Left ventricle myocardium inferior (tissue), 1 donor: ENCODE measurements around the gene DAAM1. TPM values are rescaled to one million over a fixed set of nuclear protein-coding genes. Genes with fewer than 3 reads are reported as not detected.

Experiments
- DNase-seq: peaks from one replicate; pipeline ENCODE4 v3.0.0-alpha.2; 2020
- H3K27ac ChIP-seq: fragments of 200-600 bp; replicated peaks from 2 replicates; pipeline ENCODE4 v1.8.0; 2021
- H3K27me3 ChIP-seq: fragments of 200-600 bp; 2 replicates; pipeline ENCODE4 v1.8.0; 2021; ENCODE audit warnings: low read depth
- H3K36me3 ChIP-seq: fragments of 200-600 bp; 2 replicates; pipeline ENCODE4 v1.8.0; 2021
- H3K4me1 ChIP-seq: fragments of 200-600 bp; 2 replicates; pipeline ENCODE4 v1.8.0; 2021
- H3K4me3 ChIP-seq: fragments of 200-600 bp; 2 replicates; pipeline ENCODE4 v1.8.0; 2021; ENCODE audit warnings: mild to moderate bottlenecking, moderate library complexity
- H3K9me3 ChIP-seq: fragments of 200-600 bp; replicated peaks from 2 replicates; pipeline ENCODE4 v1.8.0; 2021
- intact Hi-C: fragments of 100-400 bp; cut with micrococcal nuclease; formaldehyde crosslinking; loops from one replicate; pipeline ENCODE4 v1.11.0; 2022
- total RNA-seq: library from RNA; stranded (reverse); fragmentation: NEBNext Ultra II Directional; extraction: Animal tissue kit (Norgen Biotek cat#: 25700); gene quantifications from one replicate; pipeline ENCODE4 v1.2.1, GENCODE V29; 2021
- TF ChIP-seq, protein P1 (sequence below): fragments of 200-600 bp; IDR thresholded peaks from 2 replicates; pipeline ENCODE4 v1.8.0; 2021; ENCODE audit warnings: antibody characterized with exemption, mild to moderate bottlenecking, borderline replicate concordance
- donor health status: DM: no; HTN: yes; CAD: no; lungs with severe emphysema.

The DAAM1 gene
- total RNA-seq, 1 donor from 2014 or later: 84.8 TPM

DNA sequence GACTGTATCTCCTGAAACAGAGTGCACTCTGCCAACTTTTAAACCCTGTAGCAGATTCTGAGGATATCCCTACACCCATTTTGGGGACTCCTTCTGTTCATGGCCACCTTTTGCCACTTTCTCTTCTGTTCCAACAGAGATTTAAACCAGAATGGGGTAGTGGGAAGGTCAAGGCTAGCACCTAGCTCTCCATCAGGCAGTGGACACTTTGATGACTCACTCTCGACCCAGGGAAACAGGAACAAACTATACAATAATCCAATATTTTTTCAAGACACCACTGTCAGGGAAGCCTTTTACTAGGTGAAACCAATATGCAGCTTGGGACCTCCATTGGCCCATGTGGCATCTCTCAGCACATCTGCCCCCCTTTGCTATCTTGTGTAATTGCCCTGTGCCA, 103.6 kb downstream of the DAAM1 start:
- Histone ChIP-seq H3K27ac (peak overlapping the region; percentile 68), H3K36me3 (peaks cover 13% of the 10 kb centered on the region), H3K9me3 (no peaks in the 10 kb centered on the region), H3K4me3 (no peak overlapping the region), H3K4me1 (peaks cover 51% of the 10 kb centered on the region), H3K27me3 (no peaks in the 10 kb centered on the region)
- intact Hi-C loops: no loop called here
- TF ChIP-seq, protein P1, sequence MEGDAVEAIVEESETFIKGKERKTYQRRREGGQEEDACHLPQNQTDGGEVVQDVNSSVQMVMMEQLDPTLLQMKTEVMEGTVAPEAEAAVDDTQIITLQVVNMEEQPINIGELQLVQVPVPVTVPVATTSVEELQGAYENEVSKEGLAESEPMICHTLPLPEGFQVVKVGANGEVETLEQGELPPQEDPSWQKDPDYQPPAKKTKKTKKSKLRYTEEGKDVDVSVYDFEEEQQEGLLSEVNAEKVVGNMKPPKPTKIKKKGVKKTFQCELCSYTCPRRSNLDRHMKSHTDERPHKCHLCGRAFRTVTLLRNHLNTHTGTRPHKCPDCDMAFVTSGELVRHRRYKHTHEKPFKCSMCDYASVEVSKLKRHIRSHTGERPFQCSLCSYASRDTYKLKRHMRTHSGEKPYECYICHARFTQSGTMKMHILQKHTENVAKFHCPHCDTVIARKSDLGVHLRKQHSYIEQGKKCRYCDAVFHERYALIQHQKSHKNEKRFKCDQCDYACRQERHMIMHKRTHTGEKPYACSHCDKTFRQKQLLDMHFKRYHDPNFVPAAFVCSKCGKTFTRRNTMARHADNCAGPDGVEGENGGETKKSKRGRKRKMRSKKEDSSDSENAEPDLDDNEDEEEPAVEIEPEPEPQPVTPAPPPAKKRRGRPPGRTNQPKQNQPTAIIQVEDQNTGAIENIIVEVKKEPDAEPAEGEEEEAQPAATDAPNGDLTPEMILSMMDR: no peak
- no peak for DNase-seq

DNA sequence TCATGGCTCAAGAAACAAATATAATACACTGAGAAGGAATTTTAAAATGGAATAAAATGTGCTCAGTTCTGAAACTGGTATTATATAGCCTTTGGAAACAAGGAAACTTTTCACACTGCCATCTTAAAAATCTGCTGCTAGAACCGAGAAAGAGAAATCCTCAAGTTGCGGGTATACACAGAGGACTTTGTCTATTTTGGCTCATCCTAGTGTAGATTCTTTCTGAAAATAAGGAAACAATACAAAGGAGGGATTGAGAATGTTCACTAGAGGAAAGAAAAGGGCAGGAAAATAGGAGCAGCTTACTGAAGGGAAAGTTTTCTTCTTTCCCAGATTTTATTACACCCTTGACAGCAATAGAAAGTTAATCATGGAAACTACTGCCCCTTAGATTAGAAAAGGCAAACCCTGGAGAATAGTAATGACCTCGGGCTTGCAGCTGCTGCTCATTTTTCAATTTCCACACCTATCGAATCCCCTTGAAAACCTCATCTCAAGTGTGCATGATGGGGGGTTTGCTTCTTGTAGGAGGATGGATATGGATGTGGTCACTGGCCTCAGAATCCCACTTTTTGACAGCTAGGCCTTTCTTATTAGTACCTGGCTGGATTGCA, 104.6 kb downstream of the DAAM1 start:
- TF ChIP-seq, protein P1: no peak
- no peak for DNase-seq
- H3K27ac ChIP-seq: peak overlapping the region; percentile 68
- H3K9me3 ChIP-seq: no peaks in the 10 kb centered on the region
- peaks cover 13% of the 10 kb centered on the region for H3K36me3 ChIP-seq
- intact Hi-C loops: no loop called here
- H3K27me3 ChIP-seq: no peaks in the 10 kb centered on the region
- H3K4me1 ChIP-seq: peaks cover 61% of the 10 kb centered on the region
- H3K4me3 ChIP-seq: no peak overlapping the region

DNA sequence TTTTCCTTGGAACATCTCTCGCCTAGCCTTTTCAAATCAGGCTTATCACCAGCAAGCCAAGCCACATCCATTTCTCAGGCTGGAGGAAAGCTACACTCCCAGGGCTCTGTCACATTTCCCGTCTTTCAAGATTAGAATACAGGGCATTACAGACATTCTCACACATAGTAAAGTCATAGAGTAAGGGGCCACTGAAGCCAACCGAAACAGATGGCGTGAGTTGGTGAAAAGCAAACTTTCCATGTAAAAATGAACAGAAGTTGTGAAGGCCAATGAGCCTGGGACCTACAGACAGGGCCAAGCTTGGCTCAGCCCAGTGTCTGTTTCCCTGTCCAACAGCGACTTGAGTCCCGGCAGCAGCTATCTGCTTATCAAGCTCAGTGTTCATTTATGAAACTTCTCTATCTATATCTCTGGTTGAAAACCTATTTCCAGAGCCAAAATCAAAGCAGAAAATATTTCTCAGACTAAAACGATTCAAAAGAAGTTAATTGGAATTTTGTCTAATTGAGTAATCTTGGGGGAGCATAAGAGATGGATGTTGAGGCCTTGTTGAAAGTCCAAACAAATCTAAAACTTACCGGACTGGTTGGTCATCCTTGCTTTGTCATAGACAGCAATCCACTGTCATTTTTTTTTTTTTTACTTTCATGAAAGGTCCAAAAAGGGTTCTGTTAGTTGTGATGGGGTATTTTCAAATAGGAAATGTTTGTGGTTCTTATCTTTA, 105.6 kb downstream of the DAAM1 start:
- H3K27ac ChIP-seq: peak overlapping the region; percentile 68
- TF ChIP-seq, protein P1: no peak
- H3K4me1 ChIP-seq: peaks cover 72% of the 10 kb centered on the region
- H3K36me3 ChIP-seq: peaks cover 13% of the 10 kb centered on the region
- no peak overlapping the region for H3K4me3 ChIP-seq
- intact Hi-C loops: no loop called here
- H3K27me3 ChIP-seq: no peaks in the 10 kb centered on the region
- H3K9me3 ChIP-seq: no peaks in the 10 kb centered on the region
- DNase-seq: peak; percentile 55

DNA sequence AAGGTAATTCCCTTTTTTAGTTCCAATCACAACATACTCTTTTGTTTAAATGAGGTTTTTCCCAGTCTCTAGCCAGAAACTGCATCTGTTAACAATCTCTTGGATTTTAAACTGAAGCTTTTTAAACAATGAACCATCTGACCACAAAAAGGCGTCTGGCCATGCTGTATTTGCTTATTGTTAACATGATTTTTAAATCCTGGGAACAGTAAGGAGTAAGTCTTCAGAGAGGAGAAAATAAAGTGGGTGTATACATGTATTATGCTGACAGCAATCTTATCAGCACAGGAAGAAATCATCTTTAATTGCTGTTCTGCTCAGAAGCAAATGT, 106.2 kb downstream of the DAAM1 start:
- TF ChIP-seq, protein P1: no peak
- Histone ChIP-seq H3K27me3 (no peaks in the 10 kb centered on the region), H3K4me3 (no peak overlapping the region), H3K27ac (peak overlapping the region; percentile 68), H3K36me3 (peaks cover 13% of the 10 kb centered on the region), H3K9me3 (no peaks in the 10 kb centered on the region), H3K4me1 (peaks cover 77% of the 10 kb centered on the region)
- no peak for DNase-seq
- intact Hi-C loops: no loop called here

DNA sequence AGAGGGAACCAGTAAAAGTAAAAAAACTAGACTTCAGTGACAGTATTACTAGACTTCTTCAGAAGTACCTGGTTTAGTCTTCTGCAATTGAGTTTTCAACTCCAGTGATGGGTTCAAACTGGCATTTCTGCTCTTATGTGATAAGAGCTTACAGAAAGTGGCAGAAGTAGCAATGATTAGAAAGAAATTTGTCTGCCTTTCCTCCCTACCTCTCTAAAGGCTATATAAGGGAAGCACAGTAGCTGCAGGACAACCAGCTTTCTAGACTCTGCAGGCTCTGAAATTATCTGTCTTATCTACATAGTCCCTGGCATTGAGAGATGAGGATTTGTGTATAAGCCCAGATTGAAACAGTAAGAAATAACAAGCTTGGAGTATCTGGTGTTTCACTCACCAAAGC, 107.5 kb downstream of the DAAM1 start:
- intact Hi-C loops: no loop called here
- Histone ChIP-seq H3K4me3 (no peak overlapping the region), H3K27me3 (no peaks in the 10 kb centered on the region), H3K27ac (peak overlapping the region; percentile 68), H3K4me1 (peaks cover 90% of the 10 kb centered on the region), H3K36me3 (peaks cover 13% of the 10 kb centered on the region), H3K9me3 (no peaks in the 10 kb centered on the region)
- no peak for DNase-seq
- TF ChIP-seq, protein P1: no peak
